Raji (cell line): ENCODE data around the gene AKT3.

Experiments used
- POLR2A ChIP-seq: IDR thresholded peaks from 2 replicates; pipeline ENCODE4 v1.6.1; 2011; ENCODE audit warnings: low read depth, low read length, control low read depth; ENCODE audit not compliant: insufficient read depth

Gene AKT3

GRCh38 chr1:243712242-243712641 is 137.8 kb downstream of the AKT3 start:
- no peak for TF ChIP-seq POLR2A

- TF ChIP-seq POLR2A = no peak
Observed at GRCh38 chr1:243710467-243710866, 139.6 kb downstream of the AKT3 start.

- no peak for TF ChIP-seq POLR2A
Observed at GRCh38 chr1:243708210-243708609, 141.8 kb downstream of the AKT3 start.

- TF ChIP-seq POLR2A = no peak
Observed at GRCh38 chr1:243706563-243706962, 143.5 kb downstream of the AKT3 start.

GRCh38 chr1:243705585-243705984 is 144.5 kb downstream of the AKT3 start:
- TF ChIP-seq POLR2A = no peak

GRCh38 chr1:243701872-243702271 is 148.2 kb downstream of the AKT3 start:
- TF ChIP-seq POLR2A = no peak

- no peak for TF ChIP-seq POLR2A
Observed at GRCh38 chr1:243693800-243694199, 156.2 kb downstream of the AKT3 start.

GRCh38 chr1:243686159-243686558 is 163.9 kb downstream of the AKT3 start:
- TF ChIP-seq POLR2A = no peak

- TF ChIP-seq POLR2A = no peak
Observed at GRCh38 chr1:243680860-243681259, 169.2 kb downstream of the AKT3 start.

- TF ChIP-seq POLR2A = no peak
Observed at GRCh38 chr1:243672539-243673074, 177.4 kb downstream of the AKT3 start.

- TF ChIP-seq POLR2A = no peak
Observed at GRCh38 chr1:243667591-243667990, 182.5 kb downstream of the AKT3 start.

- TF ChIP-seq POLR2A = no peak
Observed at GRCh38 chr1:243667133-243667532, 182.9 kb downstream of the AKT3 start.

GRCh38 chr1:243663651-243664050 is 186.4 kb downstream of the AKT3 start:
- TF ChIP-seq POLR2A = no peak

- no peak for TF ChIP-seq POLR2A
Observed at GRCh38 chr1:243658594-243659105, 191.4 kb downstream of the AKT3 start.

GRCh38 chr1:243657793-243658192 is 192.2 kb downstream of the AKT3 start:
- TF ChIP-seq POLR2A = no peak

- TF ChIP-seq POLR2A = no peak
Observed at GRCh38 chr1:243646841-243647240, 203.2 kb downstream of the AKT3 start.

- no peak for TF ChIP-seq POLR2A
Observed at GRCh38 chr1:243645281-243645680, 204.8 kb downstream of the AKT3 start.
